ENCODE data around the gene ARMH4.

Gene ARMH4

GRCh38 chr14:57957441-57957840, 194.6 kb downstream of the ARMH4 start:
- DNase-seq: no peak

Data from CD4-positive, alpha-beta T cell treated with Interleukin-4 for 1 hour (primary cell).